MCF 10A (cell line): ENCODE results near the gene STEAP3. TPM values are rescaled to one million over a fixed set of nuclear protein-coding genes. Genes with fewer than 3 reads are reported as not detected.
A peak's percentile ranks its signal among the peaks of the same experiment; 100 is the strongest.

Experiments
- BruUV-seq: library from RNA; stranded (reverse); fragments of 400-500 nt; replicated peaks from 2 replicates; lab custom pipeline; 2021; lab: Mats Ljungman, UMichigan
- CTCF ChIA-PET: fragments of 300-600 bp; sonication (Branson Sonifier 250); formaldehyde crosslinking; extraction: SDS; loops from one replicate; lab custom pipeline; 2021; ENCODE audit warnings: antibody characterized with exemption, inconsistent platforms; lab: Yijun Ruan, JAX
- POLR2A ChIA-PET: fragments of 300-600, 350-650 bp; sonication (Branson Sonifier 250); formaldehyde crosslinking; extraction: SDS; loops from one replicate; lab custom pipeline; 2020; ENCODE audit warnings: antibody characterized with exemption, inconsistent platforms; lab: Yijun Ruan, JAX
- DNase-seq: peaks from one replicate; pipeline ENCODE4 v3.0.0-alpha.2; 2018; ENCODE audit not compliant: unreplicated experiment
- H3K27ac Mint-ChIP-seq: one replicate; pipeline ENCODE4 v1.8.0; 2022; ENCODE audit warnings: mild to moderate bottlenecking, low read depth, mixed read lengths; ENCODE audit not compliant: unreplicated experiment
- H3K27me3 Mint-ChIP-seq: one replicate; pipeline ENCODE4 v1.8.0; 2022; ENCODE audit warnings: mixed read lengths; ENCODE audit not compliant: insufficient read depth, unreplicated experiment
- H3K36me3 Mint-ChIP-seq: one replicate; pipeline ENCODE4 v1.8.0; 2022; ENCODE audit warnings: mild to moderate bottlenecking, moderate library complexity, mixed read lengths; ENCODE audit not compliant: insufficient read depth, unreplicated experiment
- H3K4me1 Mint-ChIP-seq: one replicate; pipeline ENCODE4 v1.8.0; 2022; ENCODE audit warnings: mixed read lengths; ENCODE audit not compliant: insufficient read depth, unreplicated experiment
- H3K4me3 Mint-ChIP-seq: one replicate; pipeline ENCODE4 v1.8.0; 2022; ENCODE audit warnings: mild to moderate bottlenecking, moderate library complexity, mixed read lengths; ENCODE audit not compliant: unreplicated experiment
- H3K9me3 Mint-ChIP-seq: one replicate; pipeline ENCODE4 v1.8.0; 2022; ENCODE audit warnings: mixed read lengths; ENCODE audit not compliant: unreplicated experiment
- CTCF ChIP-seq: fragments of 200-600 bp; IDR thresholded peaks from one replicate; pipeline ENCODE4 v1.8.0; 2022; ENCODE audit warnings: antibody characterized with exemption, mild to moderate bottlenecking; ENCODE audit not compliant: unreplicated experiment
- intact Hi-C: fragments of 100-400 bp; cut with micrococcal nuclease; formaldehyde crosslinking; loops from 2 replicates; pipeline ENCODE4 v1.14.1; 2022
- total RNA-seq: library from RNA; stranded (reverse); gene quantifications from 2 replicates; pipeline ENCODE4 v1.2.3, GENCODE V29; 2022

STEAP3 gene
- total RNA-seq, 1 experiment from 2014 or later, result 25.0 TPM

- H3K27ac Mint-ChIP-seq, result no peak overlapping the region
These were observed 23.5 kb downstream of the STEAP3 start for GRCh38 chr2:119246884-119247843.

GRCh38 chr2:119247844-119248271 lies 24.2 kb downstream of the STEAP3 start:
- Mint-ChIP-seq H3K4me3 (peak overlapping the region; percentile 3), H3K27ac (peak overlapping the region; percentile 77), H3K36me3 (peaks cover 34% of the 10 kb centered on the region), H3K9me3 (no peaks in the 10 kb centered on the region), H3K4me1 (peaks cover 31% of the 10 kb centered on the region), H3K27me3 (no peaks in the 10 kb centered on the region)
- no peak for TF ChIP-seq CTCF
- intact Hi-C loops, result no loop called here
- BruUV-seq, result no TSS peak
- ChIA-PET POLR2A (interaction anchor here (0.6 kb wide), 1 partner anchor 24 kb away, joined by 3 read pairs; no protein-coding TSS in a partner anchor), CTCF (interaction anchor here (1.0 to 1.2 kb wide), 3 partner anchors 10 to 17 kb away, joined by 3 read pairs; no protein-coding TSS in a partner anchor)
- no peak for DNase-seq

More at GRCh38 chr2:119246884-119247843, 23.5 kb downstream of the STEAP3 start:
- BruUV-seq, result no TSS peak
- Mint-ChIP-seq H3K4me3 (no peak overlapping the region), H3K27me3 (no peaks in the 10 kb centered on the region), H3K36me3 (peaks cover 32% of the 10 kb centered on the region), H3K9me3 (no peaks in the 10 kb centered on the region), H3K4me1 (peaks cover 24% of the 10 kb centered on the region)
- ChIA-PET CTCF (interaction anchor here (0.6 to 1.2 kb wide), 3 partner anchors 17 to 161 kb away, joined by 3 to 4 read pairs (median 3); no protein-coding TSS in a partner anchor), POLR2A (interaction anchor here (0.6 kb wide), 1 partner anchor 23 kb away, joined by 3 read pairs; no protein-coding TSS in a partner anchor)
- intact Hi-C loops, result no loop called here
- TF ChIP-seq CTCF, result no peak
- no peak for DNase-seq

- POLR2A ChIA-PET, result interaction anchor here (0.8 to 1.6 kb wide), 2 partner anchors 8 to 26 kb away, joined by 3 to 5 read pairs; no protein-coding TSS in a partner anchor
- CTCF ChIA-PET, result interaction anchor here (0.6 to 1.5 kb wide), 5 partner anchors 10 to 41 kb away, joined by 3 to 6 read pairs (median 3); no protein-coding TSS in a partner anchor
- no TSS peak for BruUV-seq
- H3K36me3 Mint-ChIP-seq, result peaks cover 38% of the 10 kb centered on the region
- TF ChIP-seq CTCF, result no peak
- DNase-seq, result peak; percentile 88
- peaks cover 35% of the 10 kb centered on the region for H3K4me1 Mint-ChIP-seq
- peak overlapping the region; percentile 3 for H3K4me3 Mint-ChIP-seq
- H3K27ac Mint-ChIP-seq, result peak overlapping the region; percentile 77
- no peaks in the 10 kb centered on the region for H3K27me3 Mint-ChIP-seq
- intact Hi-C loops, result no loop called here
- H3K9me3 Mint-ChIP-seq, result no peaks in the 10 kb centered on the region
These were observed 24.7 kb downstream of the STEAP3 start for GRCh38 chr2:119248311-119248710.

GRCh38 chr2:119248751-119249150 lies 25.1 kb downstream of the STEAP3 start:
- H3K27ac Mint-ChIP-seq, result peak overlapping the region; percentile 77
- TF ChIP-seq CTCF, result no peak
- no peak overlapping the region for H3K4me3 Mint-ChIP-seq
- H3K4me1 Mint-ChIP-seq, result peaks cover 40% of the 10 kb centered on the region
- H3K36me3 Mint-ChIP-seq, result peaks cover 43% of the 10 kb centered on the region
- no peak for DNase-seq
- ChIA-PET CTCF (interaction anchor here (0.6 to 1.5 kb wide), 6 partner anchors 11 to 574 kb away, joined by 3 to 6 read pairs (median 4); no protein-coding TSS in a partner anchor), POLR2A (interaction anchor here (0.8 to 1.6 kb wide), 2 partner anchors 8 to 26 kb away, joined by 3 to 5 read pairs; no protein-coding TSS in a partner anchor)
- no peaks in the 10 kb centered on the region for H3K9me3 Mint-ChIP-seq
- intact Hi-C loops, result no loop called here
- H3K27me3 Mint-ChIP-seq, result no peaks in the 10 kb centered on the region
- BruUV-seq, result no TSS peak
